WTC11 (cell line): Measurements from ENCODE around the gene ANP32B. TPM values are rescaled to one million over a fixed set of nuclear protein-coding genes. Genes with fewer than 3 reads are reported as not detected.

ENCODE experiments used
- ATAC-seq: fragments of 200-7000 bp; cut with Tn5 transposase; 2 replicates; pipeline ENCODE4 v1.10.0; 2021; ENCODE audit warnings: mild to moderate bottlenecking, moderate library complexity
- CTCF ChIA-PET: fragments of 300-600 bp; sonication (Branson Sonifier 250); formaldehyde crosslinking; loops from one replicate; lab custom pipeline; 2021; ENCODE audit warnings: antibody characterized with exemption; lab: Charles Lee
- POLR2A ChIA-PET: fragments of 350-600 bp; sonication (Branson Sonifier 250); formaldehyde crosslinking; loops from one replicate; lab custom pipeline; 2021; ENCODE audit warnings: antibody characterized with exemption; lab: Charles Lee
- DNase-seq: peaks from one replicate; pipeline ENCODE4 v3.0.0; 2021; ENCODE audit warnings: low spot score
- H3K27ac Mint-ChIP-seq: 2 replicates; pipeline ENCODE4 v1.8.0; 2021; ENCODE audit warnings: mixed read lengths
- H3K27me3 Mint-ChIP-seq: 2 replicates; pipeline ENCODE4 v1.8.0; 2021; ENCODE audit warnings: low read depth, mild to moderate bottlenecking, moderate library complexity, mixed read lengths
- H3K36me3 Mint-ChIP-seq: 2 replicates; pipeline ENCODE4 v1.8.0; 2021; ENCODE audit warnings: mixed read lengths
- H3K4me1 Mint-ChIP-seq: 2 replicates; pipeline ENCODE4 v1.8.0; 2022; ENCODE audit warnings: mixed read lengths
- H3K4me3 Mint-ChIP-seq: 2 replicates; pipeline ENCODE4 v1.8.0; 2021; ENCODE audit warnings: mild to moderate bottlenecking, moderate library complexity, mixed read lengths
- H3K9me3 Mint-ChIP-seq: 2 replicates; pipeline ENCODE4 v1.8.0; 2021; ENCODE audit warnings: mixed read lengths
- CREB1 ChIP-seq: sonication (generic); formaldehyde crosslinking; IDR thresholded peaks from 2 replicates; pipeline ENCODE4 v1.8.0; 2023; ENCODE audit warnings: mild to moderate bottlenecking, missing genetic modification reagents
- ESRRA ChIP-seq: sonication (generic); formaldehyde crosslinking; IDR thresholded peaks from 2 replicates; pipeline ENCODE4 v1.8.1; 2022; ENCODE audit warnings: mild to moderate bottlenecking, missing genetic modification reagents, borderline replicate concordance
- GTF2I ChIP-seq: fragments of 250-450 bp; sonication (Bioruptor Pico); conservative IDR thresholded peaks from 2 replicates; pipeline ENCODE4 v1.4.0; 2021; ENCODE audit warnings: mild to moderate bottlenecking
- HMGA2 ChIP-seq: fragments of 250-450 bp; sonication (Bioruptor Pico); IDR thresholded peaks from 2 replicates; pipeline ENCODE4 v1.4.0; 2021; ENCODE audit warnings: mild to moderate bottlenecking, moderate library complexity
- IRF2 ChIP-seq: sonication (generic); formaldehyde crosslinking; IDR thresholded peaks from 2 replicates; pipeline ENCODE4 v1.8.0; 2022; ENCODE audit warnings: low read depth, missing genetic modification reagents, borderline replicate concordance
- JUN ChIP-seq: sonication (generic); formaldehyde crosslinking; IDR thresholded peaks from 2 replicates; pipeline ENCODE4 v1.8.0; 2023; ENCODE audit warnings: mild to moderate bottlenecking, missing genetic modification reagents
- NFYB ChIP-seq: sonication (generic); formaldehyde crosslinking; conservative IDR thresholded peaks from 2 replicates; pipeline ENCODE4 v1.8.0; 2022; ENCODE audit warnings: low read depth, missing genetic modification reagents
- NR3C1 ChIP-seq: sonication (generic); formaldehyde crosslinking; conservative IDR thresholded peaks from 2 replicates; pipeline ENCODE4 v1.8.1; 2023; ENCODE audit warnings: low read depth, mild to moderate bottlenecking, missing genetic modification reagents
- RORB ChIP-seq: fragments of 250-450 bp; sonication (Bioruptor Pico); IDR thresholded peaks from 2 replicates; pipeline ENCODE4 v1.9.0; 2021; ENCODE audit warnings: mild to moderate bottlenecking
- SMAD4 ChIP-seq: sonication (generic); formaldehyde crosslinking; IDR thresholded peaks from 2 replicates; pipeline ENCODE4 v1.8.0; 2022; ENCODE audit warnings: mild to moderate bottlenecking, missing genetic modification reagents
- SP1 ChIP-seq: sonication (generic); formaldehyde crosslinking; conservative IDR thresholded peaks from 2 replicates; pipeline ENCODE4 v1.8.1; 2022; ENCODE audit warnings: missing genetic modification reagents
- TCF7 ChIP-seq: sonication (generic); formaldehyde crosslinking; IDR thresholded peaks from 2 replicates; pipeline ENCODE4 v1.8.0; 2022; ENCODE audit warnings: mild to moderate bottlenecking, low read depth, missing genetic modification reagents, moderate library complexity
- ZBTB21 ChIP-seq: sonication (generic); formaldehyde crosslinking; IDR thresholded peaks from 2 replicates; pipeline ENCODE4 v1.8.1; 2023; ENCODE audit warnings: mild to moderate bottlenecking, missing genetic modification reagents, borderline replicate concordance
- ZNF138 ChIP-seq: sonication (generic); formaldehyde crosslinking; conservative IDR thresholded peaks from 2 replicates; pipeline ENCODE4 v1.8.1; 2022; ENCODE audit warnings: mild to moderate bottlenecking, moderate library complexity, missing genetic modification reagents
- ZNF263 ChIP-seq: sonication (generic); formaldehyde crosslinking; IDR thresholded peaks from 2 replicates; pipeline ENCODE4 v1.8.1; 2022; ENCODE audit warnings: low read depth, mild to moderate bottlenecking, moderate library complexity, missing genetic modification reagents
- ZNF396 ChIP-seq: fragments of 250-450 bp; sonication (Bioruptor Pico); IDR thresholded peaks from 2 replicates; pipeline ENCODE4 v1.8.0; 2021; ENCODE audit warnings: mild to moderate bottlenecking, moderate library complexity, borderline replicate concordance
- ZNF423 ChIP-seq: fragments of 250-450 bp; sonication (Bioruptor Pico); IDR thresholded peaks from 2 replicates; pipeline ENCODE4 v2.1.2; 2022; ENCODE audit warnings: mild to moderate bottlenecking, moderate library complexity
- total RNA-seq: library from RNA; stranded (reverse); gene quantifications from 3 replicates; pipeline ENCODE4 v1.2.3, GENCODE V29; 2021
- TF ChIP-seq, protein P1 (sequence below): sonication (generic); formaldehyde crosslinking; IDR thresholded peaks from 2 replicates; pipeline ENCODE4 v1.8.0; 2023; ENCODE audit warnings: mild to moderate bottlenecking, missing genetic modification reagents
- TF ChIP-seq, protein P2 (sequence below): fragments of 250-450 bp; sonication (Bioruptor Pico); IDR thresholded peaks from 2 replicates; pipeline ENCODE4 v1.8.0; 2021; ENCODE audit warnings: mild to moderate bottlenecking
- TF ChIP-seq, protein P3 (sequence below): sonication (generic); formaldehyde crosslinking; IDR thresholded peaks from 2 replicates; pipeline ENCODE4 v1.8.1; 2023; ENCODE audit warnings: mild to moderate bottlenecking, moderate library complexity, missing genetic modification reagents
- TF ChIP-seq, protein P4 (sequence below): fragments of 250-450 bp; sonication (Bioruptor Pico); IDR thresholded peaks from 2 replicates; pipeline ENCODE4 v2.1.2; 2022; ENCODE audit warnings: mild to moderate bottlenecking, moderate library complexity
- TF ChIP-seq, protein P5 (sequence below): sonication (generic); formaldehyde crosslinking; IDR thresholded peaks from 2 replicates; pipeline ENCODE4 v1.8.1; 2022; ENCODE audit warnings: missing genetic modification reagents, borderline replicate concordance
- TF ChIP-seq, protein P6 (sequence below): sonication (generic); formaldehyde crosslinking; IDR thresholded peaks from 2 replicates; pipeline ENCODE4 v1.8.1; 2022; ENCODE audit warnings: mild to moderate bottlenecking, missing genetic modification reagents, moderate library complexity, borderline replicate concordance

Gene ANP32B
- total RNA-seq, 1 experiment from 2014 or later, result 150 TPM

DNA sequence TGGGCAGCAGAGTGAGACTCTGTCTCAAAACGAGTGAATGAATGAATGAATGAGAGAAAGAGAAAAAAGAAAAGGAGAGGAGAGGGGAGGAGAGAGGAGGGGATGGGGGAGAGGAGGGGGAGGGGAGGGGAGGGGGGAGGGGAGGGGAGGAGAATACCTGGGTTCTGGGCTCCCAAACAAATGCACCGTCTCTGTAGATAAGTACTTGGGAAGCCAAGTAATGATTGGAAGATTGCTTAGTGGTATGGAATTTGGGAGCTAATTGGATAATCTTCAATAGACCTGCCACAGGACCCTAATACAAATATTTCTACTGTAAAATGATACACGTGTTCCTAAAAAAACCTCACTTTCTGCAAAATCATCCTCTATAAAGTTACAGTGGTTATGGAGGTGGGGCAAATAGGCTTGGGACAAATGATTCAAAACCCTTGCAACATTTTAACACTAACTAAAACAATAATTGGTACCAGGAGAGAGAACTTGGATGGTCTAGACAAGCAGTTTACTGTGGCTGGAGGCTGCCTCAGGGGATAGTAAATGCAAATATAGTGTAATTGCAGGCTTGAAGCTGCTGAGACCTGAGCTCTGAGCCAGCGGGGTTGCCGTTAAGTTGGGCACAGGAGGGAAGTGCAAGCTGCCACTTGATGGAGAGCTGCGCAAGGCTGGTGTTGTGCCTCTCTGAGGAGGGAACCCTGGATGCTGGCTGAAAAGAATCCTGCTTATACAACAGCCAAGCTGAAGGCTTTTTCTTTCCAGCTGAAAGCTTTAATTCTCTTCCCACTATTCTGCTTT is 48.6 kb upstream of the ANP32B start (continued):
- TF ChIP-seq, protein P1, sequence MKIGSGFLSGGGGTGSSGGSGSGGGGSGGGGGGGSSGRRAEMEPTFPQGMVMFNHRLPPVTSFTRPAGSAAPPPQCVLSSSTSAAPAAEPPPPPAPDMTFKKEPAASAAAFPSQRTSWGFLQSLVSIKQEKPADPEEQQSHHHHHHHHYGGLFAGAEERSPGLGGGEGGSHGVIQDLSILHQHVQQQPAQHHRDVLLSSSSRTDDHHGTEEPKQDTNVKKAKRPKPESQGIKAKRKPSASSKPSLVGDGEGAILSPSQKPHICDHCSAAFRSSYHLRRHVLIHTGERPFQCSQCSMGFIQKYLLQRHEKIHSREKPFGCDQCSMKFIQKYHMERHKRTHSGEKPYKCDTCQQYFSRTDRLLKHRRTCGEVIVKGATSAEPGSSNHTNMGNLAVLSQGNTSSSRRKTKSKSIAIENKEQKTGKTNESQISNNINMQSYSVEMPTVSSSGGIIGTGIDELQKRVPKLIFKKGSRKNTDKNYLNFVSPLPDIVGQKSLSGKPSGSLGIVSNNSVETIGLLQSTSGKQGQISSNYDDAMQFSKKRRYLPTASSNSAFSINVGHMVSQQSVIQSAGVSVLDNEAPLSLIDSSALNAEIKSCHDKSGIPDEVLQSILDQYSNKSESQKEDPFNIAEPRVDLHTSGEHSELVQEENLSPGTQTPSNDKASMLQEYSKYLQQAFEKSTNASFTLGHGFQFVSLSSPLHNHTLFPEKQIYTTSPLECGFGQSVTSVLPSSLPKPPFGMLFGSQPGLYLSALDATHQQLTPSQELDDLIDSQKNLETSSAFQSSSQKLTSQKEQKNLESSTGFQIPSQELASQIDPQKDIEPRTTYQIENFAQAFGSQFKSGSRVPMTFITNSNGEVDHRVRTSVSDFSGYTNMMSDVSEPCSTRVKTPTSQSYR (CRISPR knock-in tag), result no peak
- TF ChIP-seq NFYB (CRISPR knock-in tag) (no peak), SMAD4 (CRISPR knock-in tag) (no peak), IRF2 (CRISPR knock-in tag) (no peak), ZNF138 (CRISPR knock-in tag) (no peak)
- TF ChIP-seq, protein P2, sequence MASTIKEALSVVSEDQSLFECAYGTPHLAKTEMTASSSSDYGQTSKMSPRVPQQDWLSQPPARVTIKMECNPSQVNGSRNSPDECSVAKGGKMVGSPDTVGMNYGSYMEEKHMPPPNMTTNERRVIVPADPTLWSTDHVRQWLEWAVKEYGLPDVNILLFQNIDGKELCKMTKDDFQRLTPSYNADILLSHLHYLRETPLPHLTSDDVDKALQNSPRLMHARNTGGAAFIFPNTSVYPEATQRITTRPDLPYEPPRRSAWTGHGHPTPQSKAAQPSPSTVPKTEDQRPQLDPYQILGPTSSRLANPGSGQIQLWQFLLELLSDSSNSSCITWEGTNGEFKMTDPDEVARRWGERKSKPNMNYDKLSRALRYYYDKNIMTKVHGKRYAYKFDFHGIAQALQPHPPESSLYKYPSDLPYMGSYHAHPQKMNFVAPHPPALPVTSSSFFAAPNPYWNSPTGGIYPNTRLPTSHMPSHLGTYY (CRISPR knock-in tag), result no peak

DNA sequence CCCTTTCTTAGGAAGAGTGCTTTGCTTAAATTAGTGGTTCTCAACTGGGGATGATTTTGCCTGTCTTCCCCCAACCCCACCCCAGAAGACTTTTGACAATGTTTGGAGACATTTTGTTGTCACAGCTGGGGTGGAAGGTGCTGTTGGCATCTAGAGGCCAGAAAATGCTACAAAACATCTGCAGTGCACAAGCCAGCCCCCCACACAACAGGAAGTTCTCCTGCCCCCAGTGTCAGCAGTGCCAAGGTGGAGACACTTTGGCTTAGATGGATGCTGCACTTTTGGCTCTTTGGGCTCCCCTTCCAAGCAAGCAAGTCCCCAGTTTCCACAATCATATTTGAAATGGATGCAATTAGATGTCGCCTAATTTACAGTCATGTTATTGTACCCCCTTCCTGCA is 47.9 kb upstream of the ANP32B start:
- no peak for ATAC-seq
- DNase-seq, result no peak
- Mint-ChIP-seq H3K4me3 (no peak overlapping the region), H3K27me3 (peaks cover 81% of the 10 kb centered on the region), H3K4me1 (peaks cover 8% of the 10 kb centered on the region), H3K9me3 (no peaks in the 10 kb centered on the region), H3K36me3 (no peaks in the 10 kb centered on the region), H3K27ac (no peak overlapping the region)
- TF ChIP-seq HMGA2 (CRISPR knock-in tag) (no peak), JUN (CRISPR knock-in tag) (no peak)
- TF ChIP-seq, protein P3, sequence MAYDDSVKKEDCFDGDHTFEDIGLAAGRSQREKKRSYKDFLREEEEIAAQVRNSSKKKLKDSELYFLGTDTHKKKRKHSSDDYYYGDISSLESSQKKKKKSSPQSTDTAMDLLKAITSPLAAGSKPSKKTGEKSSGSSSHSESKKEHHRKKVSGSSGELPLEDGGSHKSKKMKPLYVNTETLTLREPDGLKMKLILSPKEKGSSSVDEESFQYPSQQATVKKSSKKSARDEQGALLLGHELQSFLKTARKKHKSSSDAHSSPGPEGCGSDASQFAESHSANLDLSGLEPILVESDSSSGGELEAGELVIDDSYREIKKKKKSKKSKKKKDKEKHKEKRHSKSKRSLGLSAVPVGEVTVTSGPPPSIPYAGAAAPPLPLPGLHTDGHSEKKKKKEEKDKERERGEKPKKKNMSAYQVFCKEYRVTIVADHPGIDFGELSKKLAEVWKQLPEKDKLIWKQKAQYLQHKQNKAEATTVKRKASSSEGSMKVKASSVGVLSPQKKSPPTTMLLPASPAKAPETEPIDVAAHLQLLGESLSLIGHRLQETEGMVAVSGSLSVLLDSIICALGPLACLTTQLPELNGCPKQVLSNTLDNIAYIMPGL (CRISPR knock-in tag), result no peak
- ChIA-PET CTCF (interaction anchor here (0.9 to 2.0 kb wide), 3 partner anchors 19 to 100 kb away, joined by 4 to 5 read pairs (median 4); no protein-coding TSS in a partner anchor), POLR2A (no interaction called here)

DNA sequence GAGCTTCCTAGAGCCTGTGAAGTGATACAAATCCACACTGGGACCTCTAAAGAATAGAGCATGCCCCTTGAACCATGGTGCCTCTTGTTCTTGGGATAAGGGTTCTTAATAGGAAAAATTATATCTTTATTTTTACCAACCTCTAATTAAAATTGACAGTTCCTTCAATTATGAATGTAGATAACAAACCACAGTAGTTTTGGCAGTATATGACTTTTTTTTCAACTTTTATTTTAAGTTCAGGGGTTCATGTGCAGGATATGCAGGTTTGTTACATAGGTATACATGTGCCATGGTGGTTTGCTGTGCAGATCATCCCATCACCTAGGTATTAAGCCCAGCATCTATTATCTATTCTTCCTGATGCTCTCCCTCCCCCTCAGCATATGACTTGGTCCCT is 46.1 kb upstream of the ANP32B start:
- no peaks in the 10 kb centered on the region for H3K36me3 Mint-ChIP-seq
- POLR2A ChIA-PET, result interaction anchor here (0.5 kb wide), 1 partner anchor 20 kb away, joined by 3 read pairs; no protein-coding TSS in a partner anchor

More for the DNA sequence above, 46.1 kb upstream of the ANP32B start:
- no peak for TF ChIP-seq ZBTB21
- no peak for TF ChIP-seq CREB1 (CRISPR knock-in tag)
- TF ChIP-seq, protein P4, sequence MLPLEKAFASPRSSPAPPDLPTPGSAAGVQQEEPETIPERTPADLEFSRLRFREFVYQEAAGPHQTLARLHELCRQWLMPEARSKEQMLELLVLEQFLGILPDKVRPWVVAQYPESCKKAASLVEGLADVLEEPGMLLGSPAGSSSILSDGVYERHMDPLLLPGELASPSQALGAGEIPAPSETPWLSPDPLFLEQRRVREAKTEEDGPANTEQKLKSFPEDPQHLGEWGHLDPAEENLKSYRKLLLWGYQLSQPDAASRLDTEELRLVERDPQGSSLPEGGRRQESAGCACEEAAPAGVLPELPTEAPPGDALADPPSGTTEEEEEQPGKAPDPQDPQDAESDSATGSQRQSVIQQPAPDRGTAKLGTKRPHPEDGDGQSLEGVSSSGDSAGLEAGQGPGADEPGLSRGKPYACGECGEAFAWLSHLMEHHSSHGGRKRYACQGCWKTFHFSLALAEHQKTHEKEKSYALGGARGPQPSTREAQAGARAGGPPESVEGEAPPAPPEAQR, result no peak
- TF ChIP-seq ZNF263, result no peak
- TF ChIP-seq TCF7 (CRISPR knock-in tag), result no peak
- no peak for TF ChIP-seq SP1 (CRISPR knock-in tag)
- TF ChIP-seq ZNF423 (CRISPR knock-in tag), result no peak
- no peak for TF ChIP-seq IRF2 (CRISPR knock-in tag)
- no peak for TF ChIP-seq ZNF396 (CRISPR knock-in tag)
- TF ChIP-seq GTF2I (CRISPR knock-in tag), result no peak
- no peak for TF ChIP-seq ESRRA (CRISPR knock-in tag)
- TF ChIP-seq, protein P5, sequence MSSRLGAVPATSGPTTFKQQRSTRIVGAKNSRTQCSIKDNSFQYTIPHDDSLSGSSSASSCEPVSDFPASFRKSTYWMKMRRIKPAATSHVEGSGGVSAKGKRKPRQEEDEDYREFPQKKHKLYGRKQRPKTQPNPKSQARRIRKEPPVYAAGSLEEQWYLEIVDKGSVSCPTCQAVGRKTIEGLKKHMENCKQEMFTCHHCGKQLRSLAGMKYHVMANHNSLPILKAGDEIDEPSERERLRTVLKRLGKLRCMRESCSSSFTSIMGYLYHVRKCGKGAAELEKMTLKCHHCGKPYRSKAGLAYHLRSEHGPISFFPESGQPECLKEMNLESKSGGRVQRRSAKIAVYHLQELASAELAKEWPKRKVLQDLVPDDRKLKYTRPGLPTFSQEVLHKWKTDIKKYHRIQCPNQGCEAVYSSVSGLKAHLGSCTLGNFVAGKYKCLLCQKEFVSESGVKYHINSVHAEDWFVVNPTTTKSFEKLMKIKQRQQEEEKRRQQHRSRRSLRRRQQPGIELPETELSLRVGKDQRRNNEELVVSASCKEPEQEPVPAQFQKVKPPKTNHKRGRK (CRISPR knock-in tag), result no peak
- TF ChIP-seq JUN (CRISPR knock-in tag), result no peak
- TF ChIP-seq ZNF138 (CRISPR knock-in tag), result no peak
- no peak for TF ChIP-seq RORB
- no peak for TF ChIP-seq NR3C1 (CRISPR knock-in tag)
- TF ChIP-seq, protein P6, sequence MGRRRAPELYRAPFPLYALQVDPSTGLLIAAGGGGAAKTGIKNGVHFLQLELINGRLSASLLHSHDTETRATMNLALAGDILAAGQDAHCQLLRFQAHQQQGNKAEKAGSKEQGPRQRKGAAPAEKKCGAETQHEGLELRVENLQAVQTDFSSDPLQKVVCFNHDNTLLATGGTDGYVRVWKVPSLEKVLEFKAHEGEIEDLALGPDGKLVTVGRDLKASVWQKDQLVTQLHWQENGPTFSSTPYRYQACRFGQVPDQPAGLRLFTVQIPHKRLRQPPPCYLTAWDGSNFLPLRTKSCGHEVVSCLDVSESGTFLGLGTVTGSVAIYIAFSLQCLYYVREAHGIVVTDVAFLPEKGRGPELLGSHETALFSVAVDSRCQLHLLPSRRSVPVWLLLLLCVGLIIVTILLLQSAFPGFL (CRISPR knock-in tag), result no peak
- no peak overlapping the region for H3K4me3 Mint-ChIP-seq
- H3K9me3 Mint-ChIP-seq, result no peaks in the 10 kb centered on the region
- H3K4me1 Mint-ChIP-seq, result peaks cover 8% of the 10 kb centered on the region
- H3K27ac Mint-ChIP-seq, result no peak overlapping the region
- peaks cover 79% of the 10 kb centered on the region for H3K27me3 Mint-ChIP-seq
- ATAC-seq (no peak), DNase-seq (no peak)
- CTCF ChIA-PET, result no interaction called here
